T-cell (primary cell): Measurements from ENCODE around the gene PRKCZ. TPM values are rescaled to one million over a fixed set of nuclear protein-coding genes. Genes with fewer than 3 reads are reported as not detected.
"Not testable (repeated sequence)": the region's sequence is repeated elsewhere in the genome, so short reads cannot be mapped to it uniquely, and the experiment has no call there.

Source experiments
- ATAC-seq, 4 experiments: fragments of 200-7000 bp in 3 of 4; fragments of 150-1000 bp in 1 of 4; cut with Tn5 transposase; replicated peaks in 1 of 4; 1 replicate in 3 of 4; 2 replicates in 1 of 4; pipeline ENCODE4 v1.10.0; 2021; ENCODE audit warnings: moderate library complexity in 3 of 4, mild to moderate bottlenecking in 2 of 4, moderate number of reproducible peaks in 1 of 4
- CTCF ChIA-PET, 2 donors: fragments of 300-600 bp; sonication (Branson Sonifier 250); formaldehyde crosslinking; loops; one replicate each; lab custom pipeline; 2022; ENCODE audit warnings: antibody characterized with exemption in 2 of 2; lab: Charles Lee
- POLR2A ChIA-PET, 2 donors: fragments of 300-600 bp; sonication (Branson Sonifier 250); formaldehyde crosslinking; loops; one replicate each; lab custom pipeline; 2022; ENCODE audit warnings: antibody characterized with exemption in 2 of 2; lab: Charles Lee
- DNase-seq, 35 experiments: peaks; one replicate each; pipeline versions ENCODE4 v3.0.0 to v3.0.0-alpha.2; 2013 to 2023
- H3K27ac ChIP-seq: one replicate; pipeline ENCODE4 v1.5.1; 2013; ENCODE audit warnings: low read length
- H3K27me3 ChIP-seq, 2 experiments: replicated peaks in 1 of 2; 1 replicate in 1 of 2; 2 replicates in 1 of 2; pipeline versions ENCODE4 v1.6.1 to v1.7.0; 2013; ENCODE audit warnings: low read length in 1 of 2, mixed read lengths in 1 of 2; ENCODE audit not compliant: control insufficient read depth in 2 of 2, insufficient read depth in 2 of 2; ENCODE audit errors: extremely low read depth in 1 of 2
- H3K36me3 ChIP-seq, 2 donors: 1 replicate in 1 of 2; 2 replicates in 1 of 2; pipeline versions ENCODE4 v1.6.1 to v1.7.0; 2013; ENCODE audit warnings: low read length in 1 of 2; ENCODE audit not compliant: control insufficient read depth in 2 of 2, insufficient read depth in 1 of 2; ENCODE audit errors: extremely low read depth in 1 of 2
- H3K4me1 ChIP-seq, 2 experiments: 1 replicate in 1 of 2; 2 replicates in 1 of 2; pipeline versions ENCODE4 v1.6.1 to v1.7.0; 2013; ENCODE audit warnings: low read length in 2 of 2, mixed read lengths in 1 of 2; ENCODE audit not compliant: insufficient read depth in 2 of 2, control insufficient read depth in 1 of 2; ENCODE audit errors: extremely low read depth in 1 of 2
- H3K4me3 ChIP-seq, 2 donors: 1 replicate in 1 of 2; 2 replicates in 1 of 2; pipeline versions ENCODE4 v1.5.1 to v1.7.0; 2013; ENCODE audit warnings: mild to moderate bottlenecking in 2 of 2, low read length in 1 of 2, moderate library complexity in 1 of 2; ENCODE audit not compliant: control insufficient read depth in 1 of 2; ENCODE audit errors: extremely low read depth in 1 of 2
- H3K9me3 ChIP-seq: 2 replicates; pipeline ENCODE4 v1.7.0; 2013
- H3K27ac Mint-ChIP-seq, 2 donors: one replicate each; pipeline ENCODE4 v1.8.0; 2020 to 2021; ENCODE audit warnings: mild to moderate bottlenecking in 2 of 2, mixed read lengths in 2 of 2
- H3K27me3 Mint-ChIP-seq, 2 donors: one replicate each; pipeline ENCODE4 v1.8.0; 2021 to 2022; ENCODE audit warnings: mixed read lengths in 2 of 2
- H3K36me3 Mint-ChIP-seq: one replicate; pipeline ENCODE4 v1.8.0; 2021; ENCODE audit warnings: mixed read lengths
- H3K4me1 Mint-ChIP-seq, 3 donors: one replicate each; pipeline ENCODE4 v1.8.0; 2020 to 2022; ENCODE audit warnings: mixed read lengths in 3 of 3, mild to moderate bottlenecking in 1 of 3
- H3K4me3 Mint-ChIP-seq, 3 donors: one replicate each; pipeline ENCODE4 v1.8.0; 2020 to 2022; ENCODE audit warnings: mild to moderate bottlenecking in 3 of 3, mixed read lengths in 3 of 3, moderate library complexity in 3 of 3
- H3K9me3 Mint-ChIP-seq, 3 donors: one replicate each; pipeline ENCODE4 v1.8.0; 2020 to 2022; ENCODE audit warnings: mixed read lengths in 3 of 3
- WGBS: methylation state at CpG from one replicate; pipeline ENCODE4 v1.1.5; 2013; ENCODE audit warnings: missing lambda C conversion rate; ENCODE audit not compliant: insufficient coverage; 5-methylcytosine and 5-hydroxymethylcytosine counted together
- total RNA-seq, 35 experiments: library from RNA in 6 of 35; stranded (reverse) in 6 of 35; fragments of 120-200 nt in 1 of 35; gene quantifications; one replicate each; pipeline versions ENCODE4 v1.2.1 to v1.2.4 and lab custom pipeline; 2013 to 2026

PRKCZ gene
- total RNA-seq, 5 donors from 2014 or later (not counting 1 experiment from before 2014, with no cell fraction given), result 27.5 to 36.9 (median 31.0) TPM

DNA sequence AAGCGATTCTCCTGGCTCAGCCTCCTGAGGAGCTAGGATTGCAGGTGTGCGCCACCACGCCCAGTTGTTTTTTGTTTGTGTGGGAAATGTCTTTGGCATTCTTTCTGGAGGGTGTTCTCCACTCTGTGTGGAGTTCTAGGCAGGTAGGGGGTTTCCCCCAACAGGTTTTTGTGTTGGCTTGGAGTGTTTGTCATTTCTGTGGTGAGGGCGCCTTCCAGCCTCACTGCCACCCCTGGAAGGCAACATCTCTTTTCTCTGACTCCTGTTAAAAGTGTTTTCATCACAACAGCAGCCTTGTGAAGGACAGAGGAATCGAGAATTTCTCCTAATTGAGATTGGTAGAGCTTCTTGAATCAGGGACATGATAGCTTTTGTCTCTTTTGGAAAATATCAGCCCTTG is 69.7 kb downstream of the PRKCZ start:
- H3K4me3 Mint-ChIP-seq, result no peak overlapping the region
- DNase-seq, result no peak
- no peaks in the 10 kb centered on the region for H3K9me3 ChIP-seq

DNA sequence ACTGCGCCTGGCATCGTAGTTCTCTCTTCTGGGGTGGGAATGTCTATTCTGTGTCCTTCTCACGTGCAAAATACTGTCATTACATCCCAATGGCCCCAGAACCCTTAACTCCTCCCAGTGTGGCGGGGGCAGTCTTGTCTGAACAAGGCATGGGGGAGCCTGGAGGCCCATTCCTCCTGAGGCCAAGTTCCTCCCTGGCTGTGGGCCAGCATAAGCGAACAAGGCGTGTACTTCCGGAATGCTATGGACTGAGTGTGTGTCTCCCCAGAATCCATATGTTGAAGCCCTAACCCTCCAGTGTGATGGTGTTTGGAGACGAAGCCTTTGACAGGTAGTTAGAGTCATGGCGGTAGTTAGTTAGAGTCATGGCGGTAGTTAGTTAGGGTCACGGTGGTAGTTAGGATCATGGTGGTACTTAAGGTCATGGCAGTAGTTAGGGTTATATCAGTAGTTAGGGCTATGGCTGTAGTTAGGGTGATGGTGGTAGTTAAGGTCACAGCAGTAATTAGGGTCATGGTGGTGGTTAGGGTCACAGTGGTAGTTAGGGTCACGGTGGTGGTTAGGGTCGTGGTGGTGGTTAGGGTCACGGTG is 71.0 kb downstream of the PRKCZ start:
- Histone ChIP-seq H3K27ac (no peak overlapping the region), H3K36me3 (no peaks in the 10 kb centered on the region), H3K27me3 (peaks cover 0 to 3% of the 10 kb centered on the region in 2 experiments), H3K4me3 (no peak overlapping the region), H3K9me3 (no peaks in the 10 kb centered on the region), H3K4me1 (peaks cover 3 to 6% of the 10 kb centered on the region in 2 experiments)
- 85% methylated on average over 6 of the region's 14 CpGs for WGBS
- DNase-seq (no peak), ATAC-seq (no peak)
- Mint-ChIP-seq H3K9me3 (peaks cover 0 to 3% (median 2%) of the 10 kb centered on the region in 3 donors), H3K36me3 (peaks cover 9% of the 10 kb centered on the region), H3K4me1 (peaks cover 18 to 20% (median 18%) of the 10 kb centered on the region in 3 donors), H3K4me3 (no peak overlapping the region), H3K27ac (no peak overlapping the region), H3K27me3 (no peaks in the 10 kb centered on the region)
- CTCF ChIA-PET, result no interaction called here
- POLR2A ChIA-PET, result no interaction called here

More for the DNA sequence above, 69.7 kb downstream of the PRKCZ start:
- WGBS, result no CpG with 5 or more reads among the region's 5 CpGs
- Mint-ChIP-seq H3K9me3 (peaks cover 0 to 3% (median 2%) of the 10 kb centered on the region in 3 donors), H3K27me3 (no peaks in the 10 kb centered on the region), H3K4me1 (peaks cover 13 to 16% (median 14%) of the 10 kb centered on the region in 3 donors), H3K36me3 (peaks cover 9% of the 10 kb centered on the region), H3K27ac (no peak overlapping the region)
- no peaks in the 10 kb centered on the region for H3K27me3 ChIP-seq
- no peak for ATAC-seq
- no peak overlapping the region for H3K27ac ChIP-seq
- ChIA-PET CTCF (interaction anchor here in 1 of 2 donors (0.7 kb wide), 1 partner anchor 337 kb away, joined by 3 read pairs; no protein-coding TSS in a partner anchor), POLR2A (no interaction called here)
- H3K36me3 ChIP-seq, result no peaks in the 10 kb centered on the region
- no peak overlapping the region for H3K4me3 ChIP-seq
- H3K4me1 ChIP-seq, result peaks cover 0 to 10% of the 10 kb centered on the region in 2 experiments

DNA sequence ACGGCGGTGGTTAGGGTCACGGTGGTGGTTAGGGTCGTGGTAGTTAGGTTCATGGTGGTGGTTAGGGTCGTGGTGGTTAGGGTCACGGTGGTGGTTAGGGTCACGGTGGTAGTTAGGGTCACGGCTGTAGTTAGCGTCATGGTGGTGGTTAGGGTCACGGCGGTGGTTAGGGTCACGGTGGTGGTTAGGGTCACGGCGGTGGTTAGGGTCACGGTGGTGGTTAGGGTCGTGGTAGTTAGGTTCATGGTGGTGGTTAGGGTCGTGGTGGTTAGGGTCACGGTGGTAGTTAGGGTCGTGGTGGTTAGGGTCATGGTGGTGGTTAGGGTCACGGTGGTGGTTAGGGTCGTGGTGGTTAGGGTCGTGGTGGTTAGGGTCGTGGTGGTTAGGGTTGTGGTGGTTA is 71.6 kb downstream of the PRKCZ start:
- H3K27me3 Mint-ChIP-seq, H3K9me3 Mint-ChIP-seq, DNase-seq, H3K27ac ChIP-seq, H3K4me3 Mint-ChIP-seq, ATAC-seq, H3K27me3 ChIP-seq, H3K4me3 ChIP-seq, H3K9me3 ChIP-seq, CTCF ChIA-PET, POLR2A ChIA-PET, H3K36me3 Mint-ChIP-seq, H3K27ac Mint-ChIP-seq, H3K36me3 ChIP-seq: not testable (repeated sequence)
- H3K4me1 ChIP-seq, result peaks cover 9 to 12% of the 10 kb centered on the region in 2 experiments
- no CpG with 5 or more reads among the region's 23 CpGs for WGBS
- peaks cover 18 to 23% (median 19%) of the 10 kb centered on the region in 3 donors for H3K4me1 Mint-ChIP-seq

DNA sequence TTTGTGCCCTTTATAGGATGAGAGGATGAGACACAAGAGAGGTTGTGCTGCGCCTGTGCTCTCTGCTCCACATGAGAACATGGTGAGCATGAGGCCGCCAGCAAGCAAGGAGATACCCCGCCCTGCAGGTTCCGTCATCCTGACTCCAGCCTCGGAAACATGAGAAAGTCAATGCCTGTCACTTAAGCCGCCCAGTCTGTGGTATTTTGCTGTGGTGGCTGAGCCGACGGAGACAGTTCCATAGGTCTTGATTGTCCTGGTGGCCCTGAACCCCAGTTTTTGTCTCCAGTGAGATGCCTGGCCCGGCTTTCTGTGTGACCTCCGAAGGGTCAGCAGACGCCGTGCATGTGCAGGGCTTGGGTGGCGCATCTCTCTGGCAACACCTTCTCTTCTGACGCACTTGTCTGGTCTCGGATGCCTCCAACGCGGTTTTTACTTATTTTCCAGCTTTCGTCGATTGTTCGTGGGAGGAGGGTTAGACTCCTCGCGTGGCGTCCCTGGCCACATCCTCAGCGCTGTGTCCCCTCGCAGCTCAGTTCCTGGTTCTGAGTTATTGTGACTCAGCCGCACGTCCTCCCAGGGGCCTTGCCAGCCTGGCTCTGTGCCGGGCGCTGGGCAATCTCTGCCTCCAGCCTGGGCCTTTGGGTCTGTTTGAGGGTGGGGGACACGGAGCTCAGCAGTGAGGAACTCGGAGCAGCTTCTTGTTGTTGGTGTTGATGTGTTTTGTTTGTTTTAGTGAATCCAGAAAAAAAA is 74.4 kb downstream of the PRKCZ start:
- POLR2A ChIA-PET, result no interaction called here
- H3K36me3 Mint-ChIP-seq, result peaks cover 3% of the 10 kb centered on the region
- WGBS, result 92% methylated on average over 29 of the region's 31 CpGs

DNA sequence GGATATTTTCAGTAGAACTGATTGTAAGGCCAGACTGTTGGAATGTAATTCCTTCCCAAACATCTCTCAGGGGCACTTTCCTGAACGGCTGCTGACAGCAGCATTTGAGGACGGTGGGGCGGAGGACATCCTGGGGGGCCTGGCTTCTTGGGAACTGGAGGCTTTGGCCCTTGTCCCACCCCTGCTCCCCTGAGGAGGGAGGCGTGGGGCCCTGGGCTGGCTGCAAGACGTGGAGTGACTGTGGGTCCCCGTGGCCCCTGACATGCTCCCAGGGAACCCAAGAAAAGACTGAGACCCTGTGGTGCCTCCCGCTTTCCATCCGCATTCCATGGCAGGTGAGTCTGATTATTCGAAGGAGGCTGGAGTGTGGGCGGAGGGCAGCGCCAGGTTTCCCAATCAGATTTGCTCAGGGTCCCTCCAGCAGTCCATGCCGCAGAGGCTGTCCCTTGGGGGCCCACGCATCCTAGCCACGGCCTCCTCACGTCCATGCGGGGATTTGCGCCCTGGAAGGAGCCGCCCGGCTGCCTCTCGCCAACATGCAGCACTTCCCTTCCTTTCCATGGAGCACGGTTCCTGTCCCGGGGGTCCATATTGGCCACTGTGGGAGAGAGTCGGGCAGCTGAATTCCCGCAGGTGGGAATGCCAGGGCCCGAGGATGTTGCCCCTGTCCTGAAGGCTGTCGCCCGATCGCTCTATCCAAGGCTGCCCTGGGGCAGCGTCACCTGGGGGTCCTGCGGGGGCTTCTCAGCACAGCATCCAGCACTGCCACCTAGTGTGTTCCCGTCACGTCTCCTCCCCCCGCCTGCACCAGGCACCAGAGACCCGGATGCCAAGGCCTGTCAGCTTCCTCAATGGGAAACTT is 75.4 kb downstream of the PRKCZ start:
- no peaks in the 10 kb centered on the region for H3K36me3 ChIP-seq
- peaks cover 12 to 23% of the 10 kb centered on the region in 2 experiments for H3K4me1 ChIP-seq
- H3K4me1 Mint-ChIP-seq, result peaks cover 22 to 27% (median 24%) of the 10 kb centered on the region in 3 donors
- H3K4me3 Mint-ChIP-seq, result no peak overlapping the region
- no peaks in the 10 kb centered on the region for H3K27me3 Mint-ChIP-seq
- H3K9me3 Mint-ChIP-seq, result no peaks in the 10 kb centered on the region
- H3K9me3 ChIP-seq, result no peaks in the 10 kb centered on the region
- DNase-seq (no peak), ATAC-seq (no peak)
- H3K36me3 Mint-ChIP-seq, result no peaks in the 10 kb centered on the region
- POLR2A ChIA-PET, result no interaction called here
- 95% methylated on average over 25 of the region's 34 CpGs for WGBS
- H3K27ac Mint-ChIP-seq, result no peak overlapping the region
- H3K4me3 ChIP-seq, result no peak overlapping the region
- peaks cover 0 to 13% of the 10 kb centered on the region in 2 experiments for H3K27me3 ChIP-seq
- no peak overlapping the region for H3K27ac ChIP-seq
- CTCF ChIA-PET, result no interaction called here

More for the DNA sequence above, 74.4 kb downstream of the PRKCZ start:
- no peak overlapping the region for H3K4me3 ChIP-seq
- CTCF ChIA-PET, result no interaction called here
- Mint-ChIP-seq H3K4me1 (peaks cover 22 to 27% (median 26%) of the 10 kb centered on the region in 3 donors), H3K9me3 (no peaks in the 10 kb centered on the region), H3K4me3 (no peak overlapping the region), H3K27ac (no peak overlapping the region), H3K27me3 (no peaks in the 10 kb centered on the region)
- ATAC-seq (no peak), DNase-seq (no peak)
- peaks cover 12 to 23% of the 10 kb centered on the region in 2 experiments for H3K4me1 ChIP-seq
- no peak overlapping the region for H3K27ac ChIP-seq
- peaks cover 0 to 13% of the 10 kb centered on the region in 2 experiments for H3K27me3 ChIP-seq
- no peaks in the 10 kb centered on the region for H3K36me3 ChIP-seq
- H3K9me3 ChIP-seq, result no peaks in the 10 kb centered on the region
